ENCODE measurements around the gene CADPS2. TPM values are rescaled to one million over a fixed set of nuclear protein-coding genes. Genes with fewer than 3 reads are reported as not detected.
"Not testable (repeated sequence)": the region's sequence is repeated elsewhere in the genome, so short reads cannot be mapped to it uniquely, and the experiment has no call there.

Gene CADPS2
- total and polyA plus RNA-seq, 2 donors (not counting 1 experiment from before 2014, with no cell fraction given) = 11.5 to 32.2 TPM

DNA sequence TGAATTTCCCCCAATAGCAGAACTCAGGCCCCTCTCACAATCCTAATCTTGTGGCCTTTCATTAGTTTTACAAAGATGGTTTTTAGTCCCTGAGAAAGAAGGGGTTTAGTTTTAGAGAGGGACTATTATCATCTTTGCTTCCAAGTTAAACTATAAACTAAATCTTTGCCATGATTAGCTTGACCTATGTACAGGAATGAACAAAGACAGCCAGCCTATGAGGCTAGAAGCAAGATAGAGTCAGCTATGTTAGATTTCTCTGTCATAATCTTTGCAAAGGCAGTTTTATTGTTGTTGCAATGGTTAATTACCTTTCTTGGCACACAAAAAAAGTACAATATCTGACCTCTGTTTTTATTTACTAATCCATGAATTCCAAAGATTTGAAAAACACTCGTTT lies 206.4 kb downstream of the CADPS2 start:
- Histone ChIP-seq H3K36me3 (ENCODE audit: control insufficient read depth, insufficient read depth, low read length) (no peaks in the 10 kb centered on the region), H3K27ac (ENCODE audit: insufficient read depth, low read length) (no peak overlapping the region), H3K27me3 (ENCODE audit: control insufficient read depth, insufficient read depth, low read length) (no peaks in the 10 kb centered on the region), H3K4me3 (replicated peaks in 1 of 4; ENCODE audit: control extremely low read depth in 1 of 4, insufficient read depth in 1 of 4, low read depth in 3 of 4, low read length in 4 of 4) (no peak overlapping the region), H4K20me1 (ENCODE audit: control insufficient read depth, extremely low read depth, insufficient read depth, low read length) (no peaks in the 10 kb centered on the region), H3K4me1 (ENCODE audit: control insufficient read depth, extremely low read depth, insufficient read depth, low read length) (no peaks in the 10 kb centered on the region), H3K79me2 (ENCODE audit: control insufficient read depth, insufficient read depth, low read length) (no peaks in the 10 kb centered on the region), H3K4me2 (ENCODE audit: extremely low read depth, insufficient read depth, low read length) (no peak overlapping the region), H3K9ac (ENCODE audit: insufficient read depth, low read length) (no peak overlapping the region), H3K9me3 (ENCODE audit: control insufficient read depth, insufficient read depth, low read depth, low read length) (no peaks in the 10 kb centered on the region), H2AFZ (ENCODE audit: low read length) (no peak overlapping the region)
- no peak for DNase-seq (ENCODE audit: low read depth in 2 of 2)
- no peak for TF ChIP-seq CTCF (conservative IDR thresholded peaks at IDR 0.05 in 1 of 2, IDR thresholded peaks at IDR 0.05 in 1 of 2; ENCODE audit: low read depth in 1 of 2, low read length in 2 of 2)
- TF ChIP-seq EZH2 (IDR thresholded peaks at IDR 0.05; ENCODE audit: low read length, missing control alignments) = no peak

DNA sequence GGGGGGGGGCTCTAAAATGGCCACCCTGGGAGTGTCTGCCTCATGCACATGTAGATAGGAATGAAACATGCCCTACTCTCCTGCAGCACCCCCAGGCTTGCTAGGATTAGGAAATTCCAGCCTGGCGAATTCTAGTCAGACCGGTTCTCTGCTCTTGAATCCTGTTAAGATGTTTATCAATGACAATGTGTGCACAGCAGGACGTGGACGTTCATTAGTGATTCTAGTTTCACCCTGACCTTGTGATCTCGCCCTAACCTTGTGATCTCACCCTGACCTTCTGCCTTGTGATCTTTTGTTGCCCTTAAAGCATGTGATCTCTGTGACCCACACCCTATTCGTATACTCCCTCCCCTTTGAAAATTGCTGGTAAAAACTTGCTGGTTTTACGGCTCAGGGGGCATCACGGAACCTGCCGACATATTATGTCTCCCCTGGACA lies 207.0 kb downstream of the CADPS2 start:
- not testable (repeated sequence) for H3K4me3 ChIP-seq (replicated peaks in 1 of 4; ENCODE audit: control extremely low read depth in 1 of 4, insufficient read depth in 1 of 4, low read depth in 3 of 4, low read length in 4 of 4); H3K36me3 ChIP-seq (ENCODE audit: control insufficient read depth, insufficient read depth, low read length); H3K4me1 ChIP-seq (ENCODE audit: control insufficient read depth, extremely low read depth, insufficient read depth, low read length); H4K20me1 ChIP-seq (ENCODE audit: control insufficient read depth, extremely low read depth, insufficient read depth, low read length); H3K9me3 ChIP-seq (ENCODE audit: control insufficient read depth, insufficient read depth, low read depth, low read length); H3K79me2 ChIP-seq (ENCODE audit: control insufficient read depth, insufficient read depth, low read length); H3K27ac ChIP-seq (ENCODE audit: insufficient read depth, low read length); DNase-seq (ENCODE audit: low read depth in 2 of 2); H3K4me2 ChIP-seq (ENCODE audit: extremely low read depth, insufficient read depth, low read length); H3K9ac ChIP-seq (ENCODE audit: insufficient read depth, low read length); H3K27me3 ChIP-seq (ENCODE audit: control insufficient read depth, insufficient read depth, low read length); H2AFZ ChIP-seq (ENCODE audit: low read length)

DNA sequence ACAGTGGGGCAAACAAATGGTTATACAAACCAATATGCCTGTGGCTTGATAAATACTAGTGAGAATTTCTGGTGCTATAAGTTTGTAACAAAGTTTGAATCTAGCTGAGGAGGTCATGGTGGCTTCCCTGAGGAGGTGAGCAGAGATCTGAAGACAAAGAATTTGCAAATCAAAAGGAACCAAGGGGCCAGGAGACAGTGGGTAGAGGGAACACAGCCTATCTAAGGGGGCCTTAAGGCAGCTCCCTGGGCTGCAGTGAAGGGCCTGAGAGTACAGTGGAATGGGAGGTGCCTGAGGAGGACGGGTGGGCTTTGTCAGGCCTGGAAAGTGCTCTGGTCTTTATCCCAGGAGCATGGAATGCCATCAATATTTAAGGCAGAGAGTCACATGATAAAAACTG lies 209.1 kb downstream of the CADPS2 start:
- no peak for DNase-seq (ENCODE audit: low read depth in 2 of 2)
- TF ChIP-seq EZH2 (IDR thresholded peaks at IDR 0.05; ENCODE audit: low read length, missing control alignments) (no peak), CTCF (conservative IDR thresholded peaks at IDR 0.05 in 1 of 2, IDR thresholded peaks at IDR 0.05 in 1 of 2; ENCODE audit: low read depth in 1 of 2, low read length in 2 of 2) (no peak)
- no peaks in the 10 kb centered on the region for H3K27me3 ChIP-seq (ENCODE audit: control insufficient read depth, insufficient read depth, low read length)
- H3K27ac ChIP-seq (ENCODE audit: insufficient read depth, low read length) = no peak overlapping the region
- no peak overlapping the region for H2AFZ ChIP-seq (ENCODE audit: low read length)
- no peaks in the 10 kb centered on the region for H3K36me3 ChIP-seq (ENCODE audit: control insufficient read depth, insufficient read depth, low read length)
- no peaks in the 10 kb centered on the region for H4K20me1 ChIP-seq (ENCODE audit: control insufficient read depth, extremely low read depth, insufficient read depth, low read length)
- H3K4me3 ChIP-seq (replicated peaks in 1 of 4; ENCODE audit: control extremely low read depth in 1 of 4, insufficient read depth in 1 of 4, low read depth in 3 of 4, low read length in 4 of 4) = no peak overlapping the region
- H3K9ac ChIP-seq (ENCODE audit: insufficient read depth, low read length) = no peak overlapping the region
- H3K9me3 ChIP-seq (ENCODE audit: control insufficient read depth, insufficient read depth, low read depth, low read length) = no peaks in the 10 kb centered on the region
- no peaks in the 10 kb centered on the region for H3K79me2 ChIP-seq (ENCODE audit: control insufficient read depth, insufficient read depth, low read length)
- no peak overlapping the region for H3K4me2 ChIP-seq (ENCODE audit: extremely low read depth, insufficient read depth, low read length)
- H3K4me1 ChIP-seq (ENCODE audit: control insufficient read depth, extremely low read depth, insufficient read depth, low read length) = no peaks in the 10 kb centered on the region
